8988T (cell line): ENCODE measurements around the gene GPHN.
A peak's percentile ranks its signal among the peaks of the same experiment; 100 is the strongest.

ENCODE experiments used
- DNase-seq: peaks from one replicate; pipeline ENCODE4 v3.0.0; 2011

Gene GPHN

GRCh38 chr14:66603945-66604344, 96.0 kb downstream of the GPHN start:
- no peak for DNase-seq

DNA sequence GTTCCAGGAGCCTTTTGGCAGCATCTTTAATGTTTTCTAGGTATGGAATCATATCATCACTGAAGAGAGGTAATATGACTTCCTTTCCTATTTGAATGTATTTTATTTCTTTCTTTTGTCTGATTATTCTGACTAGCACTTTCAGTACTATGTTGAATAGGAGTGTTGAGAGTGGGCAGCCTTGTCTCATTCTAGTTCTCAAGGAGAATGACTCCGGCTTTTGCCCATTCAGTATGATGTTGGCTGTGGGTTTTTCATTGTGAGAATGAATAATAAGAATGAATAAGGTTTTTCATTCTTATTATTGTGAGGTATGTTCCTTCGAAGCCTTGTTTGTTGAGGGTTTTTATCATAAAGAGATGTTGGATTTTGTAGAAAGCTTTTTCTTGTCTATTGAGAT, 98.9 kb downstream of the GPHN start:
- no peak for DNase-seq

- no peak for DNase-seq
Measured at GRCh38 chr14:66610154-66610563, 102.2 kb downstream of the GPHN start.

GRCh38 chr14:66613344-66613743, 105.4 kb downstream of the GPHN start:
- no peak for DNase-seq

DNA sequence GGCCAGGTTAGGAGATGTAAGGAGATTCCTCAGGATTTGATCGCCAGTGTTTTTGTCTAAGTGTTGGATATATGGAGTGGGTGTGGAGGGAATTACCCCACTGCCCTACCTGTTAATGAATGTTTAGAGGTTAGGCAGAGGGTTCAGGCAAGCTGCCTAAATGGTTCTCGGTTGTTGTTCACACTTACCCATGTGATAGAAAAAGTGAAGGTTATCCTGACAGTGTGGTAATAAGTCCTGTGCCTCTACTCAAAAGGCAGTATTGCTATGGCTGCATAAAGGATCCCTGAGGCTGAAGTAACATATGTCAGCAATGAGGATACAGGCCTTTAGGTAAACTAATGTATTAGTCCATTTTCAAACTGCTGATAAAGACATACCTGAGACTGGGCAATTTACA, 112.0 kb downstream of the GPHN start:
- DNase-seq, result no peak

DNA sequence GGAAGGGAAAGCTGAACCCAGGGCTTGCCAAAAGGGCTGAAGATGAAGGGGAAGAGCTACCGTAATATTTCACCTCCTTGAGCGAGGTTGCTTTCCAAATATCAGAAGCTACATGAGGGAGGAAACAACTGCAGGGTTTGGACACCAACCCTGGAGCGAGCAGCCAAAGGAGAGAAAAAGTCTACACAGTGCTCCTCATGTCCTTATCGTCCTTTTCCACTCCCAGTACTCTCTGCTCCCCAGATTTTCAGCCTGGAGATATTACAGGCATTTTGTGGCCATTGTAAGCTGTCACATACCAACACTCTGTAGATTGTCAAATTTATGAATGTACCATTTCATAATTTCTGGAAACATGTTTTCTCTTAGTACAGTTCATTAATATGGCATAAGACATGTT, 115.9 kb downstream of the GPHN start:
- no peak for DNase-seq

DNA sequence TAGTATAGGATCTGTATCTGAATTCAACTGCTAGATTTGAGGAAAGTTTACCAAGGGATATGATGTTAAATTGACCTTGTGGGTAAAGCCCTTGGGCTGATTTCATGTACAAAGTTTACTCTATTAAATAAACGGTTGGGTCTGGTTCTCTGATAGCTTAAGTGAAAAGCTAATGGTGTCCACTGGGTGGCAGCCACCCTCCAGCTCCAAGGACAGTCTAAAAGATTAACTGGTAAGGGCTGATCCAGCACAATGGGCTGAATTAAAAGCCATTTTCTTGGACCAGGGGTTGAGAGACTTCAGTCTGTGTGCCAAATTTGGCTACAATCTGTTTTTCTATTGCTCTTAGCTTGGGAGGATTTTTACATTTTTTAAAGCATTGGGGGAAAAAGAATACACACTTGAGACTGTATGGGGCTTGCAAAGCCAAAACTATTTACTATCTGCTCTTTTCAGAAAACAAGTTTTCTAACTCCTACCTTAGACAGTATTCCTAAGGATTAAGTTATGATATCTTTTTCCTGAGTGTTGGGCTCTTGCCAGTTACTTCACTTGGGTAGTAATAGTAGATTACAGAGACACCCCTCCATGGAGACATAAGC, 116.5 kb downstream of the GPHN start:
- peak; percentile 16 for DNase-seq

DNA sequence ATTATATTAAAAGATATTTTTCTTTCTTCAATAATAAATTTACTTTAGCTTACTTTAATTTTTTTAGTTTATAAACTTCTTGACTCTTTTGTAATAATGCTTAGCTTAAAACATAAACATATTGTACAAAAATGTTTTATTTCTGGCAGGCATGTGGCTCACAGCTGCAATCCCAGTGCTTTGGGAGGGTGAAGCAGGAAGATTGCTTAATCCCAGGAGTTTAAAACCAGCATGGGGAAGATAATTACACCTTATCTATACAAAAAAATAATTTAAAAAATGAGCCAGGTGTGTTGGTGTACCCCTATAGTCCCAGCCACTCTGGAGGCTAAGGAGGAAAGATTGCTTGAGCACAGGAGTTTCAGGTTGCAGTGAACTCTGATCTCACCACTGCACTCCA, 120.7 kb downstream of the GPHN start:
- DNase-seq, result no peak

DNA sequence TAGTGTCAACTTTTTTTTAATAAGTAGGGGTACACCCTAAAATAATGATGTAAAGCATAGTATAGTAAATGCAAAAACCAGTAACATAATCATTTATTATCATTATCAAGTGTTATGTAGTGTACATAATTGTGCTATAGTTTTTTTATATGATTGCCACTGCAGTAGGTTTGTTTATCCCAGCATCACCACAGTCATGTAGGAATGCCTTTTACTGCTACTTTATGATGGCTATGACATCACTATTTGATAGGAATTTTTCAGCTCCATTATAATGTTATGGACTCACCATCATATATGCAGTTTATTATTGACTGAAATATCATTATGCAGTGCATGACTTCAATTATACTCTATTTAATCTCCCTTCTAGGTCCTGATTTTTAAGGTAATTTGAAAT, 121.6 kb downstream of the GPHN start:
- DNase-seq, result no peak

- no peak for DNase-seq
Measured at GRCh38 chr14:66634876-66635275, 126.9 kb downstream of the GPHN start.

DNA sequence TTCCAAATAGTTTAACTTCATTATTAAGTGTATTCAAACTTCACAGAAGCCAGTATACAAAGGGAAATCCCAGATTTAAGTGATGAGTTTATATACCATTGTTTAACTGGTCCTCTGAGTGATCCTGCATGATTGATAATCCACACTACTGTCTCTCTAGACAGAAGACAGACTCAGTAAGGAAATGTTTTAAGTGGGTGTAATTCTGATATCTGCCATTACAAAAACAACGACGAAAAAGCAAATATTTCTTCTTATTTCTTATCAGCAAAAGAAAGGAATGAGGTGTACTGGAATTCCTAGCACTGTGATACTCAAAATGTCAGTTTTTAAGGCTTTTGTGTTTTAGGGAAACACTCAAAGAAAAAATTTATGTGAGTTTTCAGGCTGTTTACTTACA, 127.5 kb downstream of the GPHN start:
- no peak for DNase-seq

- DNase-seq, result no peak
Measured at GRCh38 chr14:66636240-66636639, 128.3 kb downstream of the GPHN start.

- DNase-seq, result no peak
Measured at GRCh38 chr14:66638689-66639088, 130.7 kb downstream of the GPHN start.

DNA sequence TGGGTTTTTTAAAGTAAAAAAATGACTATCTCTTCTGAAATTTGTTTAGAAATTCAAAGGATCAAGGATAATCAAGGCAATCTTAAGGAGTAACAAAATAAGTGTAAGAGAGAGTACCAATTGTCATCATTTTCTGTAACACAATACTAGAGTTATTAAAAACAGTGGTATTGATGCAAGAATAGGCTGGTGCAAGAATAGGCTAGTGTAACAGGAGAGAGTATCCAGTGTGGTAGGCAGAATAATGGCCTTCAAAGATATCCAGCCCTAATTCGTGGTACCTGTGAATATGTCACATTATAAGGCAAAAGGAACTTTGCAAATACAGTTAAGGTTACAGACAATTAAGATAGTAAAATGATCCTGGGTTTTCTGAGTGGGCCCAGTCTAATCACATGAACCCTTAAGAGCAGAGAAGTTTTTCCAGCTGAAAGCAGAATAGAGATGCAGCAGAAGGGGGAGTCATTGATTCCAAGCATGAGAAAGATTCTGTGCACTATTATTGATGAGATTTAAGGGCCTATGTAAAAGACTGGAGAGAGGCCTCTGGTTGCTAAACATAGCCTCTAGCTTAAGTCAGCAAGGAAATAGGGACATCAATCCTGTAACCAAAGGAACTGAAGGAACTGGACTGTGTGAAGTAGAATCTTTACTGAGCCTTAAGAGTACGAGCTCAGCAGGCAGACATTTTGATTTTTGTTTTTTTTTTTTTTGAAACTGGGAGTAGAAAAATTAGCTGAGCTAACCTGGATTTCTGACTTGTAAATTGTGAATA, 134.1 kb downstream of the GPHN start:
- DNase-seq, result no peak

GRCh38 chr14:66643344-66643743, 135.4 kb downstream of the GPHN start:
- DNase-seq, result no peak

GRCh38 chr14:66645716-66646115, 137.8 kb downstream of the GPHN start:
- DNase-seq, result no peak

GRCh38 chr14:66649498-66649897, 141.6 kb downstream of the GPHN start:
- no peak for DNase-seq

- DNase-seq, result no peak
Measured at GRCh38 chr14:66650491-66650911, 142.6 kb downstream of the GPHN start.

DNA sequence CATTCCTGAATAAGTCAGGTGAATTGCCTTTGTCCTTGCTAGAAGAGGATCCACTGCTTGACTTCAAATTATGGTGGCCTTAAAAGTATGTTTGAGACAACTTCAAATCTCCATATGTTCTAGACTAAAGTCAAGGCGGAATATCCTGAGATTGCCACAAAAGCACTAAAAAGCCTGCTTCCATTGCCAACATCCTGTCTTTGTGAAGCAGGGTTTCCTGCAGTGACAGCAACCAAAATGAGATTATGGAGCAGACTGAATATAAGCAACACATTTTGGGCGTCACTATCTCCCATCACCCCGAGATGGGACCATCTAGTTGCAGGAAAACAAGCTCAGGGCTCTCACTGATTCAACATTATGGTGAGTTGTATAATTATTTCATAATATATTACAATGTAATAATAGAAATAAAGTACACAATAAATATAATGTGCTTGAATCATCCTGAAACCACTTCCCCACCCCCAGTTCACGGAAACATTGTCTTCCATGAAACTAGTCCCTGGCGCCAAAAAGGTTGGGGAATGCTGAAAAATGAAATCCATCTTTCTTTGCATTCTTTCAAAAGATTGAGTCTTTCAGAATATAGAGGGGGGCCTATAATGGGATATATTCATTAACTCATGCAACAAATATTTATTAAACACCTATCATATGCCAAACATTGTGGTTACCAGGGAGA, 143.7 kb downstream of the GPHN start:
- no peak for DNase-seq

- no peak for DNase-seq
Measured at GRCh38 chr14:66652525-66653106, 144.7 kb downstream of the GPHN start.

GRCh38 chr14:66657780-66658179, 149.8 kb downstream of the GPHN start:
- no peak for DNase-seq

GRCh38 chr14:66662374-66662773, 154.4 kb downstream of the GPHN start:
- no peak for DNase-seq

DNA sequence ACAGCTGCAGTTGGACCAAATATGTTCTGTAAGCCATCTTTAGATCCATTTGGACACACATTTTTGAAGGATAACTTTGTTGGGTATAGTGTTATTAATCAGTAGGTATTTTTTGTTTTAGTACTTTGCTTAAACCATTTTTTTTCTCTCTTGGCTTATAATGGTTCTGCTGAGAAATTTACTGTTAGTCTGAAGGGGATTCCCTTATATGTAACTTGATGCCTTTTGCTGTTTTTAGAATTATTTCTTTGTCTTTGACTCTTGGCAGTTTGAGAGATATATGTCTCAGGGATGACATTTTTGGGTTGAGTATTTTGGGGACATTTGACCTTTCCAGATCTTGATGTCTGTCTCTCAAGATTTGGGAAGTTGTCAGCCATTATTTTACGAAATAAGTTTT, 169.8 kb downstream of the GPHN start:
- DNase-seq, result no peak

DNA sequence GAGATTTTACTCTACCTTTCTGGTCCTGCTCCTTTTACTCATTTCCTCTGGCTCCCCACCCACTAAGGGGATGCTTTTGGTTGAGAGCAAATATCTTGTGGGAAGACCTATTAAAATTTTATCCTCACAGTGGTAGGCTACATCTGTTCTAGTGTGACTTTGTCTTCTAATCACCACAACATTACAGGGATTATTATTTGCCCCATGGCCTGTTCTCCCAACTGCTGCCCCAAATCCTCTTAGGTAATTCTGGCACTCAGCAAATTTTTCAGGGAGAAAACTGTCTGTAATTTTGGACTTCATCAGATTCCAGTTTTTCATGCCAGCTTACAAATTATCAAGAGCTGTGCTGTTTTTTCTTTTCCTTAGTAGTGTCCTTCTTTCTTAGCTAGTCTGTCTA, 172.3 kb downstream of the GPHN start:
- DNase-seq, result no peak
